GM18517 (cell line): ENCODE data around the gene IGSF22.

Experiments
- ATAC-seq: cut with Tn5 transposase; IDR thresholded peaks from one replicate; pipeline ENCODE4 v1.9.1; 2021; ENCODE audit warnings: mild to moderate bottlenecking, moderate library complexity; ENCODE audit not compliant: unreplicated experiment

The IGSF22 gene

GRCh38 chr11:18726040-18726439 lies at the start of gene IGSF22:
Gene IGSF22 (minus strand): TSS chr11:18726188. CDS start chr11:18724236, 1,952 bp downstream.
- ATAC-seq: no peak

DNA sequence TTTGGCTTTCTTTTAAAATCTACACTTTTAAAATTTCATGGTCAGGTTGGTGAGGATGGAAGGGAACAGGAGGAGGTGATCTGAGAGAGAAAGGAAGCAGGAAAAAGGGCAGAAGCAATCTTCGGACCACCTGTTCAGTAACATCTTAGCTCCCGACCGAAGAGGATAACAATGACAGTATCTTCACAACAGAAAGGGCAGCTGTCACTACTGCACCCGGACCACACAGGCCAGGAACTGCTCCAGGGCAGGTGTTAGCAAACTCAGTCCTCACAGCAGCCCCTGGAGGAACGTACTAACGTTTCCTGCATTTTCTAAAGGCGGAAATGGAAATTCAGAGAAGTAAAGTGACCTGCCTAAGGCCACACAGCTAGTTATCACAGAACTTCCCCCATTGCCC lies 48.8 kb upstream of the IGSF22 start:
- ATAC-seq: no peak

DNA sequence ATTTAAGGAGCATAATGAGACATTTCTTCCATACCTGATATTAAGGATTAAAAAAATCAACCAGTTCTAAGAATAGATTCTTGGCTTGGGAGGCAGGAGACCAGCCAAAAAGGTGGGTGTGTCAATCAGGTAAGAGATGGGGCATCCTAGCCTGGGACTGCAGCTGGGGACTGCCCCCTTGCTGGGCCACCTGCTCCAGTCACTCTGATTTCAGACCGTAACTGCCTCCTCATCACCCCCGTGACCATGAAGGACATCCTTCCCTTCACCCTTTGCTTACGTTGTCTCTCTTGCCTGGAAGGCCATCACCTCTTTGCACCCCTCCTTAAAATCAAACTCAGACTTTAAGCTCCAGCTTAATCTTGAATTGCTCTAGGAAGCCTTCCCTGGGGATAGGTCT lies 47.7 kb upstream of the IGSF22 start:
- ATAC-seq: no peak

DNA sequence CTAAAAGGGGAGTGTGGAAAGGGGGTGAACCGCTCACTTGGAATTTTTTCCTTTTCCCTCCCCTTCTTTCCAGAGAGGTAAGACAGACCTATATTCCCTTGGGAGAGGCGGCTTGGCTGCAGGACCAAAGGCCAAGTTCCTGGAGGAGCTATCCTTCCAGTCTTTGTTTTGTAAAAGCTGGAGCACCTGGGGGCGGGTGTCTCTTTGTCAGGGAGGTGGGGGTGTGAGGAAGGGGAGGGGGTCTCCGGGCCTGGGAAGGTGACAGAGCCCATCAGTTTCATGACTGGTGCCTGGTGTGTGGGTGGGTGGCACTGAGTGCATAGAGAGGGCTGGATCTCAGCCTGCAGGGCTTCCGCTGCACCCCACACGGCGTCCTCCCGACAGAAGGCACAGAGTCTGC lies 47.1 kb upstream of the IGSF22 start:
- no peak for ATAC-seq

DNA sequence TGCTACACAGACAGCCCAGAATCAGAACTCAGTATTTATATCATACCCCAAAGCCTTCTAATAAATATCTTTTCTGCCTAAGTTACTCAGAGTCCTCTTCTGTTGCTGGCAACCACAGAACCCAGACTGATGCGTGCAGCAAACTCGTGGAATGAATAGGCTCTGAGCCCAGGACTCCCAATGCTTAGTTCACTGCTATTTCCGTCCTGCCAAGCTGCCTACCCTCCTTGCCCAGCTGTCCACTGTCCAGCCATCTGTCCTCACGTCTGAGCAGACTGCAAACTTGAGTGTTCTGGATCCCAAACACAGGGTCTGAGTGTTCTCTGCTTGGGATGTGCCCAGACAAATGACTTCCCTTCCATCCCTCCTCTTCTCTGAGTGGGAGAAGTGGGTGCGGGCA lies 46.2 kb upstream of the IGSF22 start:
- ATAC-seq: no peak

GRCh38 chr11:18771266-18772035 lies 45.5 kb upstream of the IGSF22 start:
- no peak for ATAC-seq

GRCh38 chr11:18770479-18771125 lies 44.6 kb upstream of the IGSF22 start:
- ATAC-seq: no peak

DNA sequence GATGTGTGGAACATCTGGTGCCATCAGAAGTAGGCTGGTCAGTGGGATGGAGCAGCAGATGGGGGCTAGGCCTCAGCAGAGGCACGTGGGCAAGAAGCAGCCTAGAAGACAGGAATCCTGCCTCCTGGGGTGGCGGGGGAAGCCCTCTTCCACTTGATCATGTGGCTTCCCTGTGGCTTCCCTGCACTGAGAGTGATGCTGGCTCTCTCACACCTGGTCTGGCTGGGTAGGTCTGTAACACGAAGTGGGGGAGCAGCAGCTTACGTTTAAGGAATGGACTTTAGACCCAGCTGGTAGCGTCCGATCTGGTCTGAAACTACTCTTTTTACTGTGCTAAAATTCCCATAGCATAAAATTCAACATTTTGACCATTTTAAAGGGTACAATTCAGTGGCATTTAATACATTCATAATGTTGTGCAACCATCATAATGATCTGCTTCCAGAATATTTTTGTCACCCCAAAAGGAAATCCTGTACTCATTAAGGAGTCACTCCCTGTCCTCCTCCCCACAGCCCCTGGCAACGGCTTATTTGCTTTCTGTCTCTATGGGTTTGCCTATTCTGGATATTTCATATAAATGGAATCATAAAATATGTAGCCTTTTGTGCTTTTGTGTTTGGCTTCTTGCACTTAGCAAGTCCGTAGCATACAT lies 43.9 kb upstream of the IGSF22 start:
- ATAC-seq: peak; percentile 79

GRCh38 chr11:18768978-18769377 lies 43.0 kb upstream of the IGSF22 start:
- ATAC-seq: no peak

GRCh38 chr11:18768472-18768901 lies 42.5 kb upstream of the IGSF22 start:
- ATAC-seq: peak; percentile 83

GRCh38 chr11:18766015-18766414 lies 40.0 kb upstream of the IGSF22 start:
- no peak for ATAC-seq

DNA sequence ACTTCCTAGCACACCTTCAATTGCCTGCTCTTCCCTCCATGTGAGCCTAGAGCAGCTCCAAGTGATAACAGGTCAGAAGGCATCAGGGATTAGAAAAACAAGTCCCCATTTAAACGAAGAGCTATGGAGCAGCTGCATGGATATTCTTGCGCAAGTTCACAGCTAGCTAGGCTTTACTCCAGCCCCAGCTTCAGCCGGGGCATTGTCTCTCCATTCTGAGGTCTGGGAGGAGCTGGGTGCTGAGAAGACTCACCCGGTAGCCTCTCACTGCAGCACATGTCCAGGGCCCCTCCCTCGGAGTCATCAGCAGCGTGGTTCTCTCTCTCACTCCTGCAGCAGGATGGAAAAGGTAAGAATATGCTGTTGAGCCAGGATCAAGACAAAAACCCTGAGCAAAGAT lies 39.6 kb upstream of the IGSF22 start:
- ATAC-seq: no peak

- ATAC-seq: no peak
These were observed 35.8 kb upstream of the IGSF22 start for GRCh38 chr11:18761741-18762140.

GRCh38 chr11:18761144-18761543 lies 35.2 kb upstream of the IGSF22 start:
- no peak for ATAC-seq

DNA sequence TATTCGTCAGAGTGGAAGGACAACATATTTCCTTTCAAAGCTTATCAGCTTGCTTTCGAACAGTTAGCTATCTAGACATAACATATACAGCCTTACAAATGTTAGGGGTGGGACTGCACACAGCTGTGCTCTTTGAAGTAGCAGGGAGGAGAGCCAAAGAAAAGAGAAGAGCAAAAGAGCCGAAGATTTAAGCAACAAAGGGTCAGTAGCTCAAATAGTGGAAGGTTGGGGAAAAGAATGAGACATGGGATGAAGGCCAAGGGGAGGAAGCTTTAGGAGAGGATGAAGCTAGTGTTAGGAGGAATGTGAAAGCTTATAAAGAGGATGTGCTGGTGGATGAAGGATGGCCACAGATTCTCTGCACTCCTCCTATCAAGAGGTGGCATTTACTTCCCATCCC lies 31.8 kb upstream of the IGSF22 start:
- no peak for ATAC-seq

DNA sequence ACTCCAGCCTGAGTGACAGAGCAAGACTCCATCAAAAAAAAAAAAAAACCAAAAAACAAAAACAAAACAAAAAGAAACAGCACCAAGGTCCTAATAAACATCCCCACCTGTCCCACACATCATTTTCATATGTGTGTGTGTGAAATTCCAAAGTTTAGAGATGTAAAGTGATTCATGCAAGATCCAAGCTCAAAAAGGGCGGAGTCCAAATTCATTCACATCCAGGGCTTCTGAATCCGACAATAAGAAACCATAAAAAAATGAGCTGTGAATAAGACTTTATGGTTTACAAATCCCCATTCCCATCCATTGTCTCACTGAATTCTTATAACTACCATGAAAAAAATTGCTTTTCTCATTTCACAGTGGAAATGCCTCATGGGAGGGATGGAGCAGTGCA lies 30.9 kb upstream of the IGSF22 start:
- no peak for ATAC-seq

DNA sequence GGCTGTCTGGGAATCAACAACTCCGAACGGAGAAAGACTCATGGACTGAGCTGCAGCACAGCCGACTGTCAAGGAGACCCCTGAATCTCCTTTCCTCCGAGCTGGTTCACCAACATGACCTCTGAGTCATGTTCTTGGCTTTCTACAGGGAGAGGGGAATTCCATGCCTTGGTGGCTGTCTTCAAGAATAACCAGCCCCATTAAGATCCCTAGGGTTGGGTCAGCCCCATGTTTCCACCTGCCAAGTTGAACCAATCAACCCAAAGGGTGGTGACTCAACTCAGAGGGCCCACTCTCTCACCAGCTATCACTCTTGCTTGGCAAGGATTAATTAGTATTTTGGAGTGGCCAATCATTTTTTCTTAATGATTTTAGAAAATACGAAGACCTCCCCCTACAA lies 28.3 kb upstream of the IGSF22 start:
- ATAC-seq: no peak

- ATAC-seq: no peak
These were observed 26.5 kb upstream of the IGSF22 start for GRCh38 chr11:18752502-18752901.

DNA sequence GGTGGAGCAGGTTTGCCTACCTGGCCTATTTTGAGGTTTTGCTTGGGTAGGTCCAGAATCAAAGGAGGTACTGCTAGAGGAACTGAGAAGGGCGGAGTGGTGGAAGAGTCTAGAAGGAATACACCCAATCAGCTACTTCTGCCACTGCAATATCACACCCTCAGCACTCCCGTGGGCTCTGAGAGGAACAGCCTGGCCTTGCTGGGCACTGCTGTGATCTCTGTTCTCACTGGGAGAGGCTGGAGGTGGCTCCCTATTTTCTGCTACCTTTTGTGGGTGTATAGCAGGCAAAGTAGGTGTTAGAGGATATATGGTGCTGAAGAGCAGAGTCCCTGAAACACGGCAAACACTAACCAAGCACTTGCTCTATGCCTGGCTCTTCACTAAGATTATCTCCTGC lies 25.0 kb upstream of the IGSF22 start:
- no peak for ATAC-seq

GRCh38 chr11:18749681-18750319 lies 23.8 kb upstream of the IGSF22 start:
- no peak for ATAC-seq

DNA sequence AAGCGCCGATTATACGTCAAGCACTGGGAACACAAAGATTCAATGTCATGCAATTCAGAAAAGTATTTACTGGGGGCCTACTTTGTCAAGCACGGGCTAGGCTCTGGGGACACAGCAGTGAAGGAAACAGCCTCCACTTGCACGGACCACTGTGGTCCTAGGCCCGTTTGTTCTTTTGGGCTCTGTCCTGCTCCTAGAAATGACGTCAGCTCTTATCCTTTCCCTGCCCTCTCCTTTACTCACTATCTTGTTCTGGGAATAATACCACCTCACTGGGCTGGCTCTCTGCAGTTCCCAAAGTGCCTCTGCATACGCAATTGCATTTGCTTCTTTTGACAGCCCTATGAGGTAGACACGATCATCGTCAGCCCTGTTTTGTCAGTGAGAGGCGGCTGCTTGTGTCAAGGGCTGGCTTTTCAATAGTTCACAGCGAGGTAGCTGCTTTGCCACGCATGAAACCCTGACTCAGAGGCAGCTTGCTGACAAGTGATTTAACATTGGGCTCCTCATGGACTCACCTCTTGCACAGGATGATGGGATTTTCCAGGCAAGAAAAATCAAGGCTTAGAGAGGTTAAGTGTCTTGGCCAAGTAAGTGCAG lies 22.9 kb upstream of the IGSF22 start:
- ATAC-seq: no peak
